NT2/D1 (cell line): ENCODE data around the gene PAX2.

Experiments
- DNase-seq: peaks from one replicate; pipeline ENCODE4 v3.0.0-alpha.2; 2011; ENCODE audit warnings: low read depth, low spot score
- H3K27me3 ChIP-seq: 2 replicates; pipeline ENCODE4 v1.6.0; 2011; ENCODE audit warnings: mild to moderate bottlenecking; ENCODE audit not compliant: insufficient read length, insufficient read depth
- H3K36me3 ChIP-seq: 2 replicates; pipeline ENCODE4 v1.6.1; 2011; ENCODE audit warnings: mild to moderate bottlenecking, low read length, mixed read lengths; ENCODE audit not compliant: insufficient read depth, insufficient read length
- H3K4me1 ChIP-seq: 2 replicates; pipeline ENCODE4 v1.5.1; 2011; ENCODE audit not compliant: insufficient read depth, insufficient read length
- H3K4me3 ChIP-seq: 2 replicates; pipeline ENCODE4 v1.5.1; 2011; ENCODE audit warnings: low read depth; ENCODE audit not compliant: insufficient read length
- H3K9ac ChIP-seq: 2 replicates; pipeline ENCODE4 v1.6.0; 2011; ENCODE audit warnings: low read depth; ENCODE audit not compliant: insufficient read length
- H3K9me3 ChIP-seq: 2 replicates; pipeline ENCODE4 v1.5.1; 2011; ENCODE audit warnings: mild to moderate bottlenecking, low read length; ENCODE audit not compliant: insufficient read depth
- SUZ12 ChIP-seq: IDR thresholded peaks from 2 replicates; pipeline ENCODE4 v1.6.1; 2011; ENCODE audit not compliant: insufficient read length, insufficient read depth; ENCODE audit errors: extremely low read depth
- YY1 ChIP-seq: IDR thresholded peaks from 2 replicates; pipeline ENCODE4 v1.6.1; 2011; ENCODE audit not compliant: insufficient read length, insufficient read depth
- ZNF274 ChIP-seq: IDR thresholded peaks from 2 replicates; pipeline ENCODE4 v1.6.1; 2011; ENCODE audit warnings: mild to moderate bottlenecking, low read depth, low read length

Gene PAX2

DNA sequence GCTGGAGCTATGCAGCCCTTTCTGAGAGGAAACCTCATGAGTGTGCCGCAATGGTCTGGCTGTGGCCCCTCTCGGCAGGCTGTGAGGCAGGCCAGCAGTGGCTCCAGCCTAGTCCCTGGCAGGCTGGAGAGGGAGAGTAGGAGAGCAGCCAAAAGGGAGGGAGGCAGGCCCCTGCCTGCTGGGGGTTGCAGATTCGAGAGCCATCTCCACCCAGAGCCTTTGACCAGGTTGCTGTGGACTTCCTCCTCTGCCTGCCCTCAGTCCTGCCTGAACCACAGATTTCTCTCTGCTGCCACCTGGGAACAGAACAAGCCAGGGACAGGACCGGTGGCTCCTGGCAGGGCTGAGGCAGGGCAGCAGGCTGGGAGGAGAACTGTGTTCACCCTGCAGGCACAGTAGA lies 13.9 kb downstream of the PAX2 start:
- Histone ChIP-seq H3K9me3 (no peaks in the 10 kb centered on the region), H3K4me3 (no peak overlapping the region), H3K9ac (no peak overlapping the region), H3K36me3 (no peaks in the 10 kb centered on the region), H3K27me3 (peaks cover 48% of the 10 kb centered on the region), H3K4me1 (peaks cover 6% of the 10 kb centered on the region)
- no peak for DNase-seq
- TF ChIP-seq ZNF274 (no peak), SUZ12 (no peak), YY1 (no peak)

DNA sequence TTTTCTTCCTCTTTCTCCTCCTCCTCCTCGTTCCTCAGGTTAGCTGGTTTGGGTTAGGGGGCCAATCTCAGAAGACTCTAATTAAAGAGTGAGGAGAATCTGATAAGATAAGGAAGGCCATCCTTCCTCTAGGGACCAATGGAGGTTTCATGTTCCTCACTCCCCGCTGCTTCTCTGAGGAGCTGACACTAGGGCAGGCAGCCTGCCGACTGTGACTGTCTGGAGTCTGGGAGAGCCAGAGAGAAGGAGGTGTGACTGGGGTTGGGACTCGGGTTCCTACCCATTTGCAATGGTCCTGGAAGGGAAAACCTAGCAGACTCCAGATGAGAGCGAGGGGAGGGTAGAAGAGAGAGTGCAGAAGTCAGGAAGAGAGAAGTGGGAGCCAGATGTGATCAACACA lies 15.3 kb downstream of the PAX2 start:
- H3K36me3 ChIP-seq = no peaks in the 10 kb centered on the region
- no peak for TF ChIP-seq YY1
- TF ChIP-seq SUZ12 = no peak
- no peak for TF ChIP-seq ZNF274
- no peak overlapping the region for H3K9ac ChIP-seq
- H3K4me3 ChIP-seq = no peak overlapping the region
- H3K4me1 ChIP-seq = peaks cover 6% of the 10 kb centered on the region
- no peaks in the 10 kb centered on the region for H3K9me3 ChIP-seq
- peaks cover 34% of the 10 kb centered on the region for H3K27me3 ChIP-seq
- DNase-seq = no peak

DNA sequence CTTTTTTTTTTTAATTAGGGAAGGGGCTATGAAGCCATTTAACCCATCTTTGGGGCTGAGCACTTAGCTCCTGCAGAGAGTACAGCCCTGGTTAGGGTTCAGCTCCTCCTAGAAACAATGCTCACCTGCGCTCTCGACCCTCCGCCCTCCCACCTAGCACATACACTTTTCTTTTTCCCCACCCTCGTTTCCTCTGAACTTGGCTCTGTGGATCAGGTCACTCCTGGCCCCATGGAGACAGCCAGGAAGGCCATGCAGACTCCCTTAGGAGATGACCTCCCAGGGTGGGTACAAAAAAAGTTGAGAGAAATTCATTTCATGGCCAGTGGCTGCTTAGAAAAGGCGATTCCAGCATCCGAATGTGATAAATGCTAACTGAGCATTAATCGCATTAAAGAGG lies 15.8 kb downstream of the PAX2 start:
- Histone ChIP-seq H3K4me1 (peaks cover 6% of the 10 kb centered on the region), H3K9me3 (no peaks in the 10 kb centered on the region), H3K27me3 (peaks cover 29% of the 10 kb centered on the region), H3K9ac (no peak overlapping the region), H3K36me3 (no peaks in the 10 kb centered on the region), H3K4me3 (no peak overlapping the region)
- no peak for DNase-seq
- no peak for TF ChIP-seq ZNF274
- TF ChIP-seq SUZ12 = no peak
- no peak for TF ChIP-seq YY1

DNA sequence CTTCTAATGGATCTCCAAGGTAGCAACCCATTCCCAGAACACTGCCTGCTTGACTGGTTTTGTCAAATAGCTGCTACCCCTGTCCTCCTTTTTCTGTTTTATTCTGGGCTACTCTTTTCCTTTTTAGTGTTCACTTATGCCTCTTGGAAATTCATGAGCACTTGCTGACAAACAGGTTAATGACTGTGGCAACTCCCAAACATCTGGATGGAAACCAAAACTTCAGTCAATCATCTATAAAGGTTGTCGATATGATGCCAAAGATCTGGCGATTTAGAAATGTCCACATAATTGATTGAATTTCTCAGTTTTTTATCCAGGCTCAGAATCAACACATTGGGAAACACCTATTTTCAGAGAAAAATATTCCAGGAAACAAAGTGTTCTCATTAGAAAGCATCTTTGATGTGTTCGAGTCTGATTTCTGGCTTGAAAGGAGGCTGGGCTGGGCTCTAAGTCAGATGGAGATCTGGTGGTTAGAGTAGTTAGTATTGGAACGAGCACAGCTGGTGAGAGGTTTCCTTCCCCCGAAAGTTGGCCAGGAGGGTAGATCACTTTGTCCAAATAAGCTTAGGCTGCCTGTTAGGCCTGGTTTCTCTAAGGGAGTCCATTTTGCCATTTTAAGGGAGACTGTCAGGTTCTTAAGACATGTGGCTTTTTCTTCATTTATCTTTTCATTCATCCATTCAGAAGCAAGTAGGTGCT lies 17.8 kb downstream of the PAX2 start:
- H3K9me3 ChIP-seq = no peaks in the 10 kb centered on the region
- H3K27me3 ChIP-seq = peaks cover 14% of the 10 kb centered on the region
- H3K4me3 ChIP-seq = no peak overlapping the region
- H3K9ac ChIP-seq = no peak overlapping the region
- no peak for DNase-seq
- peaks cover 6% of the 10 kb centered on the region for H3K4me1 ChIP-seq
- TF ChIP-seq ZNF274 (no peak), YY1 (no peak), SUZ12 (no peak)
- no peaks in the 10 kb centered on the region for H3K36me3 ChIP-seq

DNA sequence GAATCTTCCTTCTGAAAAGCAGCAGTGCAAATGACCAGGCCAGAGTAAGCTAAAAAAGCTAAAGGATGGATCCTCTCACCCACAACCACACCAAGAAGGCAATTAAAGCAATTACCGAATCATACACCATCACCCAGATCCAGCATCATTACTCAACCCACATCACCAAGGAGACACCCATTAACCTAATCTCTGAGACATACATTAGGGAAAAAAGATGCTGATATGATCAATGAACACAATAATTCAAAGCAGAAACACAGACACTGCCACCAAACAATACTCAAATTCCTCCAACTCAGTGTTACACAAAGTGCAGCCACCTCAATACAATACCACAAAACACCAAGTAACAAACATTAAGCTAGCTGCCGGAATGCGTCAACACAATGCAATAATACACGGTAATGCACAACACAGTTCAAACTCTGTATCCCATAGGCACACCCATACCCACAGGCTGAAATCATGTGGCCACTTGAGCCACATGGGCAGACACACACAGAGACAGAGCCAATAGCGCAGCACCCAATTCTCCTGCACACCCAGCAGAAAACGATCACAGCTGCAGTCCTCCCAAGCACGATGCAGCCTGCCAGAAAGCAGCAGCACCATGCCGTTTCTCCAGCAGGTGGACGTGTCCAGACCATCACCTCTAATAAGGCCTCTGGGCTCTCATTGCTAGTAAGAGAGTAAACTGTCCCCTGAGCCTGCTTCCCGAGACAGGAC lies 21.5 kb downstream of the PAX2 start:
- H3K9ac ChIP-seq = no peak overlapping the region
- H3K27me3 ChIP-seq = peaks cover 9% of the 10 kb centered on the region
- H3K4me1 ChIP-seq = no peaks in the 10 kb centered on the region
- no peaks in the 10 kb centered on the region for H3K9me3 ChIP-seq
- TF ChIP-seq YY1 (no peak), SUZ12 (no peak), ZNF274 (no peak)
- no peaks in the 10 kb centered on the region for H3K36me3 ChIP-seq
- H3K4me3 ChIP-seq = no peak overlapping the region
- DNase-seq = no peak

DNA sequence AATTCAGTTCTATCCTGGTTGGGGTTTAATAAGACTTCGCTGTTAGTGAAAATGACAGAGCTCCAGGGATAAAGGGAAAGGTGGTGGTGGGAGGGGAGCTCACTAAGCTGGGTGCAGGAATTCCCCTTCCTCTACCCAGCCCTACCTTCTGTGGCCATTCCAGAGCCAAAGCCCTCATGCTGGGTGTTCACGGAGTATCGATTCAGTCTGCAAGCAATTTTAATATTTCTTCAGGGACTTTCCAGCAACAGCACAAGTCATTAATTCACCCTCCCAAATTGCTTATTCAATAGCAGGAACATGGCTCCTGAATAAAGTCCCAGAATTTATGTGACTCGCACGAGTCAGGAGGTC lies 22.0 kb downstream of the PAX2 start:
- H3K9me3 ChIP-seq = no peaks in the 10 kb centered on the region
- H3K4me3 ChIP-seq = no peak overlapping the region
- no peak for DNase-seq
- H3K27me3 ChIP-seq = peaks cover 5% of the 10 kb centered on the region
- H3K36me3 ChIP-seq = no peaks in the 10 kb centered on the region
- TF ChIP-seq YY1 (no peak), SUZ12 (no peak), ZNF274 (no peak)
- no peak overlapping the region for H3K9ac ChIP-seq
- no peaks in the 10 kb centered on the region for H3K4me1 ChIP-seq

DNA sequence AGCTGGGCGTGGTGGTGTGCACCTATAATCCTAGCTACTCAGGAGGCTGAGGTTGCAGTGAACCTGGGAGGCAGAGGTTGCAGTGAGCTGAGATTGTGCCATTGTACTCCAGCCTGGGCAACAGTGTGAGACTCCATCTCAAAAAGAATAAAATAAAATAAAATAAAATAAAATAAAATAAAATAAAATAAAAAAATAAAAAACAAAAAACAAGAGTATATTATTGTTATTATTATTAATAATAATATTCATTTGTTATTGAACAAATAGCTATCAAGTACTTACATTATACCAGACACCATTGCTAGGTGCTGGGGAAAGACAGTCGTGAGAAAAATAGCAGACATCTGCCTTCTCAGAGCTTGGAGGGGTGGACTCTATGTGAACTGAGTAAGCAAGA lies 24.1 kb downstream of the PAX2 start:
- H3K36me3 ChIP-seq = no peaks in the 10 kb centered on the region
- peaks cover 2% of the 10 kb centered on the region for H3K27me3 ChIP-seq
- TF ChIP-seq ZNF274 = no peak
- TF ChIP-seq SUZ12 = no peak
- no peak for TF ChIP-seq YY1
- H3K9ac ChIP-seq = no peak overlapping the region
- DNase-seq = no peak
- no peak overlapping the region for H3K4me3 ChIP-seq
- peaks cover 2% of the 10 kb centered on the region for H3K4me1 ChIP-seq
- H3K9me3 ChIP-seq = no peaks in the 10 kb centered on the region

- H3K36me3 ChIP-seq = no peaks in the 10 kb centered on the region
- H3K9ac ChIP-seq = no peak overlapping the region
- DNase-seq = no peak
- no peak for TF ChIP-seq ZNF274
- TF ChIP-seq SUZ12 = no peak
- no peak for TF ChIP-seq YY1
- H3K27me3 ChIP-seq = peaks cover 3% of the 10 kb centered on the region
- peaks cover 2% of the 10 kb centered on the region for H3K4me1 ChIP-seq
- H3K9me3 ChIP-seq = no peaks in the 10 kb centered on the region
- H3K4me3 ChIP-seq = no peak overlapping the region
These were observed 28.3 kb downstream of the PAX2 start for GRCh38 chr10:100773646-100774045.
